T-helper 1 cell (primary cell): Measurements from ENCODE around the gene USP49.
"Not testable (repeated sequence)": the region's sequence is repeated elsewhere in the genome, so short reads cannot be mapped to it uniquely, and the experiment has no call there.

Source experiments
- DNase-seq, 5 donors: peaks; one replicate each; pipeline ENCODE4 v3.0.0-alpha.2; 2012 to 2020

Gene USP49

GRCh38 chr6:41871691-41872090 is 23.5 kb downstream of the USP49 start:
- no peak for DNase-seq

GRCh38 chr6:41859356-41859755 is 35.8 kb downstream of the USP49 start:
- DNase-seq, result no peak

GRCh38 chr6:41858703-41859102 is 36.5 kb downstream of the USP49 start:
- DNase-seq, result no peak

GRCh38 chr6:41850861-41851260 is 44.3 kb downstream of the USP49 start:
- no peak for DNase-seq

- peak in 4 of 5 donors; percentile 11 to 55 (median 40) for DNase-seq
Measured at GRCh38 chr6:41846666-41847237, 48.4 kb downstream of the USP49 start.

- no peak for DNase-seq
Measured at GRCh38 chr6:41843178-41843577, 52.0 kb downstream of the USP49 start.

- DNase-seq, result no peak
Measured at GRCh38 chr6:41840326-41840725, 54.8 kb downstream of the USP49 start.

GRCh38 chr6:41836660-41837052 is 58.5 kb downstream of the USP49 start:
- DNase-seq, result no peak

GRCh38 chr6:41836022-41836659 is 59.0 kb downstream of the USP49 start:
- DNase-seq, result no peak

- DNase-seq, result no peak
Measured at GRCh38 chr6:41832263-41832662, 62.9 kb downstream of the USP49 start.

- DNase-seq, result no peak
Measured at GRCh38 chr6:41826343-41827022, 68.7 kb downstream of the USP49 start.

GRCh38 chr6:41824571-41825569 is 70.3 kb downstream of the USP49 start:
- DNase-seq, result no peak

- DNase-seq, result no peak
Measured at GRCh38 chr6:41823178-41823577, 72.0 kb downstream of the USP49 start.

GRCh38 chr6:41822021-41822420 is 73.2 kb downstream of the USP49 start:
- no peak for DNase-seq

- DNase-seq, result no peak
Measured at GRCh38 chr6:41821266-41821665, 73.9 kb downstream of the USP49 start.

GRCh38 chr6:41818271-41819054 is 76.7 kb downstream of the USP49 start:
- DNase-seq, result no peak

GRCh38 chr6:41815587-41815986 is 79.6 kb downstream of the USP49 start:
- no peak for DNase-seq

GRCh38 chr6:41814629-41815028 is 80.5 kb downstream of the USP49 start:
- no peak for DNase-seq

- DNase-seq, result no peak
Measured at GRCh38 chr6:41813956-41814355, 81.2 kb downstream of the USP49 start.

GRCh38 chr6:41813469-41813868 is 81.7 kb downstream of the USP49 start:
- DNase-seq, result no peak

- DNase-seq, result not testable (repeated sequence)
Measured at GRCh38 chr6:41811946-41812345, 83.2 kb downstream of the USP49 start.

GRCh38 chr6:41811095-41811494 is 84.1 kb downstream of the USP49 start:
- DNase-seq, result no peak
